Skeletal muscle tissue (tissue), 4 donors: ENCODE data around the gene CRTC3. TPM values are rescaled to one million over a fixed set of nuclear protein-coding genes. Genes with fewer than 3 reads are reported as not detected.
"Not testable (repeated sequence)": the region's sequence is repeated elsewhere in the genome, so short reads cannot be mapped to it uniquely, and the experiment has no call there.

Experiments used
- H3K27ac ChIP-seq: one replicate; pipeline ENCODE4 v1.7.0; 2013; ENCODE audit warnings: mild to moderate bottlenecking, low read depth, low read length, inconsistent platforms
- H3K27me3 ChIP-seq, 3 donors: one replicate each; pipeline ENCODE4 v1.7.0; 2013; ENCODE audit warnings: low read length in 3 of 3; ENCODE audit not compliant: control insufficient read depth in 3 of 3, insufficient read depth in 3 of 3
- H3K36me3 ChIP-seq, 3 donors: one replicate each; pipeline ENCODE4 v1.7.0; 2013; ENCODE audit warnings: low read length in 3 of 3; ENCODE audit not compliant: control insufficient read depth in 3 of 3, insufficient read depth in 3 of 3
- H3K4me1 ChIP-seq, 3 donors: one replicate each; pipeline ENCODE4 v1.7.0; 2013; ENCODE audit warnings: low read length in 3 of 3, mild to moderate bottlenecking in 3 of 3; ENCODE audit not compliant: control insufficient read depth in 3 of 3, insufficient read depth in 3 of 3
- H3K4me3 ChIP-seq, 3 donors: one replicate each; pipeline ENCODE4 v1.7.0; 2013; ENCODE audit warnings: low read length in 3 of 3
- H3K9ac ChIP-seq, 3 donors: one replicate each; pipeline ENCODE4 v1.7.0; 2013; ENCODE audit warnings: low read length in 3 of 3, mild to moderate bottlenecking in 3 of 3, moderate library complexity in 2 of 3, low read depth in 1 of 3
- H3K9me3 ChIP-seq, 3 donors: one replicate each; pipeline ENCODE4 v1.7.0; 2013; ENCODE audit warnings: low read length in 3 of 3; ENCODE audit not compliant: control insufficient read depth in 3 of 3
- total RNA-seq: library from RNA; depleted of rRNA; stranded (reverse); fragments of >200 nt; gene quantifications from one replicate; pipeline ENCODE4 v1.2.3, GENCODE V29; 2014
- donor health status: Osteomylitis.

Gene CRTC3
- total RNA-seq, 1 donor from 2014 or later: 23.0 TPM

DNA sequence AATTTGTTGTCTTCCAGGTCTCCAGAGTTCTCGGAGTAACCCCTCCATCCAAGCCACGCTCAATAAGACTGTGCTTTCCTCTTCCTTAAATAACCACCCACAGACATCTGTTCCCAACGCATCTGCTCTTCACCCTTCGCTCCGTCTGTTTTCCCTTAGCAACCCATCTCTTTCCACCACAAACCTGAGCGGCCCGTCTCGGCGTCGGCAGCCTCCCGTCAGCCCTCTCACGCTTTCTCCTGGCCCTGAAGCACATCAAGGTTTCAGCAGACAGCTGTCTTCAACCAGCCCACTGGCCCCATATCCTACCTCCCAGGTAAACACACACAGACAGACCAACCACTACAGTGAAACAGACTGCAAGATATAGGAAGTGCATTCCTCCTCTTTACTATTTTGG, 99.5 kb downstream of the CRTC3 start:
- Histone ChIP-seq H3K9ac (no peak overlapping the region), H3K4me3 (no peak overlapping the region), H3K4me1 (peaks cover 6 to 9% (median 8%) of the 10 kb centered on the region in 3 donors), H3K9me3 (no peaks in the 10 kb centered on the region), H3K27ac (no peak overlapping the region), H3K27me3 (no peaks in the 10 kb centered on the region), H3K36me3 (peaks cover 39 to 68% (median 62%) of the 10 kb centered on the region in 3 donors)

DNA sequence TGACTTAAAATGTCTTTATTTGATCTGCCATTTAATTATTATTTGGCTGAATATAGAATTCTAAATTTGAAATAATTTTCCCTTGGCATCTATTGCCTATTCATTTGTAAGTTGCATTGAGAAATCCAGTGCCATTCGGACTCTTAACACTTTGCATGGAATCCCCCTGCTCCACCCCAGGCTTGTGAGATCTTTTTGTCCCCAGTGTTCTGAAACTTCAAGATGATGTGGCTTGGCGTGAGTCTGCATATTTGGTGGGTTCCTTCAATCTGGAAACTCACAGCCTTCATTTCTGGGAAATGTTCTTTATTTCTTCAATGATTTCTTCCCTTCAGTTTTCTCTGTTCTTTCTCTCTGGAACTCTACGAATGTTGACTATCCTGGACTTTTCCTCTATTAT, 103.6 kb downstream of the CRTC3 start:
- no peak overlapping the region for H3K4me3 ChIP-seq
- peaks cover 31 to 58% (median 56%) of the 10 kb centered on the region in 3 donors for H3K36me3 ChIP-seq
- no peaks in the 10 kb centered on the region for H3K4me1 ChIP-seq
- no peaks in the 10 kb centered on the region for H3K27me3 ChIP-seq
- H3K9me3 ChIP-seq: no peaks in the 10 kb centered on the region
- H3K27ac ChIP-seq: no peak overlapping the region
- H3K9ac ChIP-seq: no peak overlapping the region

DNA sequence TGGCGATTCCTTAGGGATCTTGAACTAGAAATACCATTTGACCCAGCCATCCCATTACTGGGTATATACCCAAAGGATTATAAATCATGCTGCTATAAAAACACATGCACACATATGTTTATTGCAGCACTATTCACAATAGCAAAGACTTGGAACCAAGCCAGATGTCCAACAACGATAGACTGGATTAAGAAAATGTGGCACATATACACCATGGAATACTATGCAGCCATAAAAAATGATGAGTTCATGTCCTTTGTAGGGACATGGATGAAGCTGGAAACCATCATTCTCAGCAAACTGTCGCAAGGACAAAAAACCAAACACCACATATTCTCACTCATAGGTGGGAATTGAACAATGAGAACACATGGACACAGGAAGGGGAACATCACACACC, 107.3 kb downstream of the CRTC3 start:
- not testable (repeated sequence) for H3K27me3 ChIP-seq, H3K9ac ChIP-seq, H3K9me3 ChIP-seq, H3K27ac ChIP-seq, H3K4me1 ChIP-seq, H3K4me3 ChIP-seq
- H3K36me3 ChIP-seq: peaks cover 24 to 49% (median 49%) of the 10 kb centered on the region in 3 donors

DNA sequence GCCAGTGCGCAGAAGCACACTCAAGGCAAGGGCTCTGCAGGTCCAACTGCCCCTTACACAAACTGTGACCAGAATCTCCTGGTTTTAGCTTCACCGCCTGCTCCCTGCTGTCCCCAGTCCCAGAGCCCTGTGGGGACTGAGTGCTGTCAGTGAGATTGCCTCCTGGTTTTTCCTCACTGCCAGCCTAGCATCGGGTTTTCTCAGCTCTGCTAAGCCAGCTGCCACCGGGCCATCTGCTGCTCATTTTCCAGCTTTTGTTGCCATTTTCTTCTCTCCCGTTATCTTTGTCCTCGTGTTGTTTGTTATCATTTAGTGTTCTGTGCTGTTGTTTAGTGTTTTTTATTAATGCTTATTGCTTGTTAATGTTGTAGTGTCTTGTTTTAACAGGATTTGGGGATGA, 108.0 kb downstream of the CRTC3 start:
- Histone ChIP-seq H3K27me3 (no peaks in the 10 kb centered on the region), H3K9ac (peak overlapping the region in 1 of 3 donors; percentile 25), H3K36me3 (peaks cover 29 to 50% (median 49%) of the 10 kb centered on the region in 3 donors), H3K4me1 (no peaks in the 10 kb centered on the region), H3K4me3 (no peak overlapping the region), H3K27ac (no peak overlapping the region), H3K9me3 (no peaks in the 10 kb centered on the region)

DNA sequence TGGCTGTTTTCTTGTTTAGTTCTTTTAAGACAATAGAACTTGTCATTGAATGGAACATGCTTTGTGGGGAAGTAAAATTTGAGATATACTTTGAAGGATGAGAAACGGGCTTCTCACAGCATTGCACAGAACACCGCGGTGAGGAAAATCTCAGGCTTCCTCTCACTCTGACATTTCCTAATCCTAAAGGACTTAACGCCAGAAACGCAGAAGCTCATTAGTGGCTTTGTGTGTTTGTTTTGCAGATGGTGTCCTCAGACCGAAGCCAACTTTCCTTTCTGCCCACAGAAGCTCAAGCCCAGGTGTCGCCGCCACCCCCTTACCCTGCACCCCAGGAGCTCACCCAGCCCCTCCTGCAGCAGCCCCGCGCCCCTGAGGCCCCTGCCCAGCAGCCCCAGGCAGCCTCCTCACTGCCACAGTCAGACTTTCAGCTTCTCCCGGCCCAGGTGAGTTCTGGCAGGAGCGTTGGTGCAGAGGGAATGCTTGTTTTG, 108.5 kb downstream of the CRTC3 start:
- Histone ChIP-seq H3K4me3 (no peak overlapping the region), H3K36me3 (peaks cover 32 to 54% (median 51%) of the 10 kb centered on the region in 3 donors), H3K9me3 (no peaks in the 10 kb centered on the region), H3K27me3 (no peaks in the 10 kb centered on the region), H3K9ac (no peak overlapping the region), H3K27ac (no peak overlapping the region), H3K4me1 (no peaks in the 10 kb centered on the region)

DNA sequence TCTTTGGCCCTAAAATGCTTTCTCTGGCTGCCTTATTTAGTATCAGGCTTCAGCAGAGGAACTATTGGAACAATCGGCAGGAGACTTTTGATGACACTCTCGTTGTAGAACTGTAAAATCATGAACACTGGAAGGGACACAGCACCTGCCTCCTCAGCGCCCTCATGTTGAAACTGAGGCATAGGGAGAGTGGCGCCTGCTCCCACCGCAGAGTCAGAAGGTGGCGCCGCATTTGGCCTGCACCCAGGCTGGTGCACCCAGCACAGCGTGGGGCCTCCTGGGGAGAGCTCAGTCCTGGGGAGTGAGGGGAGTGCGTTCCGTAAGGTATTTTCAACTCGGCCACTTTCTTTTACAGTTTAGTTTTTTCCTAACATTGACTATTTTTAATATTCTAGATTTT, 109.2 kb downstream of the CRTC3 start:
- no peaks in the 10 kb centered on the region for H3K27me3 ChIP-seq
- H3K36me3 ChIP-seq: peaks cover 37 to 57% (median 52%) of the 10 kb centered on the region in 3 donors
- no peak overlapping the region for H3K4me3 ChIP-seq
- H3K9me3 ChIP-seq: peaks cover 0 to 4% (median 2%) of the 10 kb centered on the region in 3 donors
- no peaks in the 10 kb centered on the region for H3K4me1 ChIP-seq
- H3K9ac ChIP-seq: no peak overlapping the region
- H3K27ac ChIP-seq: no peak overlapping the region

DNA sequence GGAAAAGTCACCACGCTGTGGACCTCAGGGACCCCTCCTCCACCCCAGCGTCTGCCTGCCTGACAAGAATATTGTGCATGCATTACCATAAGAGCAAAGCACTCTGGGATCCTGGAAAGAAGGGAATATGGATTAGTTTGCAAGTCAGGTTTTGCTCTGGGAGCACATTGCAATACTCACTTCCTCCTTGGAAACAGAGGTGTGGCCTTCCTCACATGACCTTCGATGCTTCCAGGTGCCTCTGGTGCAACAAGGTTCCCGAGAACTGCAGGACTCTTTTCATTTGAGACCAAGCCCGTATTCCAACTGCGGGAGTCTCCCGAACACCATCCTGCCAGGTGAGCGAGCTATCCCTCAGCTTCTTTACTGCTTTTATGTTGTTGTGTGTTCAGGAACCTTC, 111.1 kb downstream of the CRTC3 start:
- Histone ChIP-seq H3K9me3 (peaks cover 0 to 4% (median 2%) of the 10 kb centered on the region in 3 donors), H3K27me3 (no peaks in the 10 kb centered on the region), H3K4me3 (no peak overlapping the region), H3K36me3 (peaks cover 37 to 54% (median 52%) of the 10 kb centered on the region in 3 donors), H3K27ac (no peak overlapping the region), H3K4me1 (no peaks in the 10 kb centered on the region), H3K9ac (no peak overlapping the region)

DNA sequence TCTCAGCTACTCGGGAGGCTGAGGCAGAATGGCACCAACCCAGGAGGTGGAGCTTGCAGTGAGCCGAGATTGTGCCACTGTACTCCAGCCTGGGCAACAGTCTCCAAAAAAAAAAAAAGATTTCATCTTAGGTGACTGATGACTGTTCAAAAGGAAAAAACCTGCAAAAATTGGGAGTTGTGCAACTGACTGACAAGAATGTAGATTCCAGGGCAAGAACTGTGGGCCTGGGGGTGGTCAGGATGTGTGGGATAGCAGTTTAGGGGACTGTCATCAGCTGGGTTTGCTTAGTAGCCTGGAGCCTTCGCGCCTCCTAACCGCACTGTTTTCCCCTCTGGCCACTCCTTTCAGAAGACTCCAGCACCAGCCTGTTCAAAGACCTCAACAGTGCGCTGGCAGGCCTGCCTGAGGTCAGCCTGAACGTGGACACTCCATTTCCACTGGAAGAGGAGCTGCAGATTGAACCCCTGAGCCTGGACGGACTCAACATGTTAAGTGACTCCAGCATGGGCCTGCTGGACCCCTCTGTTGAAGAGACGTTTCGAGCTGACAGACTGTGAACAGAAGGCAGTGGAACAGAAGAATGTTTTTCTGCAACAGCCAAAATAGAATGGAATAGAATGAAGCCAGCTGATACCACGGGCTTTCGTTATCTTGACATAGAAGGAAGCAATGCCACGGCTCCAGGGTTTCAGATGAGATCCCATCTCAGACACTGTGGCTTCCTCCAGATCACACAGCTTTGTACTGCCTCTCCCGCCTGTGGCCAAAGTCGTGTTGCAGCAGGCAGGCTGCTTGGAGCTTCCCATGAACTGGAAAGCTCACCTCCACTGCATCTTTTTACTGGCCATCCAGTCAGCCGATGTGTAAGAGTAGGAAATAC, 112.1 kb downstream of the CRTC3 start:
- H3K9ac ChIP-seq: no peak overlapping the region
- H3K9me3 ChIP-seq: peaks cover 0 to 4% (median 2%) of the 10 kb centered on the region in 3 donors
- H3K27ac ChIP-seq: no peak overlapping the region
- no peaks in the 10 kb centered on the region for H3K27me3 ChIP-seq
- peaks cover 37 to 54% (median 52%) of the 10 kb centered on the region in 3 donors for H3K36me3 ChIP-seq
- H3K4me1 ChIP-seq: no peaks in the 10 kb centered on the region
- H3K4me3 ChIP-seq: no peak overlapping the region

DNA sequence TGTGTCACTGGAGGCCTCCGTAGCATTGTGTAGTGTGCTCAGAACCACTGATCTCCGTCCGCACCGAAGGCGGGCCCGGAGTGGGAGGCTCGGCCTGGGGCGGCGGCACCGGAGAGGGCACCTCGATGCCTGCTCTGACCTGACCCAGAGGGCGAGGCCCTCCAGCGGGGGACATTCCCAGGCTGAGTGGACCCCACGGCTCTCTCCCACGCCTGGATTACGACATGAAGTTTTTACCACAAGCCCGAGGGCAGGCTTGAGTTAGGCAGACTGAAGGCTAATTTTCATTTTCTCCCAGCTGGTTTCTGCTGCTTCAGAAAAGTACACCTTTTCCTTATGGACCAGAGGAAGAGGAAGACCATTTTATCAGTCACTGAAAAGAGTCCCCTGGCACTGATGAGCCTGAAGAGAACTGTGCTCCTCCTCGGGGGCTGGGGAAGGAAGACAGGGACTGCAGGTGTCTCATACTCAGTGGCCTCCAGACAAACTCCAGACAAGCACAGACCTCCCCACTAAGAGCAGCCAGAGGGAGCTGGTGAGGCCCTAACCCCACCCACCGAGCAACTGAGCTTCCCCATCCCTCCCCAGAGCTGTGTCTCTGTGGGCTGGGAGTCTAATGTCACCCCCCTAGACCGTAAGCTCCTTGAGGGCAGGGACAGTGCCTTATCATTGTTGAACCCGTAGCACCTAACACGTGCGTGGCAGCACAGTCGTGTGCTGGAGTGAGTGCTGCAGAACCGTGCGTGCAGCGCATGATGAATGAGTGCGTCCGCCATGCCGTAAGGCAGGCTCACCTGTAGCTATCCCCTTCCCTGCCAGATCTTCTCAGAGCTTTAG, 113.0 kb downstream of the CRTC3 start:
- Histone ChIP-seq H3K27ac (no peak overlapping the region), H3K36me3 (peaks cover 37 to 54% (median 50%) of the 10 kb centered on the region in 3 donors), H3K4me3 (no peak overlapping the region), H3K9me3 (peaks cover 0 to 4% (median 2%) of the 10 kb centered on the region in 3 donors), H3K4me1 (no peaks in the 10 kb centered on the region), H3K9ac (no peak overlapping the region), H3K27me3 (no peaks in the 10 kb centered on the region)

DNA sequence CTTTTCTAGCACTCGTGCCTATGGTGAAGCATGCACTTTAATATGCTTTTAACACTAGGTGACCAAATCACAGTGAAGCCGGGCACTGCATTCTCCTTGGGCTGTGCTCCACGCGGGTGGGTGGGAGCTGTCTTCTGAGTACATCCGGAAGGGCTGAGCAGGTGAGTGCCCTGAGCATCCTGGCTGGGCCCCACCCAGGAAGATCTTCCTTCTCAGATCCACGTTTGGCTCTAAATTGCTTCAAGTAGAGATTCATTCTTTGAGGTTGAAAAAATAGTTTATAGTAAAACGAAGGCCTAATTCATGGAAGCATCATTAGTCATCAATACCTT, 113.5 kb downstream of the CRTC3 start:
- Histone ChIP-seq H3K27ac (no peak overlapping the region), H3K4me3 (no peak overlapping the region), H3K4me1 (peaks cover 2 to 3% (median 3%) of the 10 kb centered on the region in 3 donors), H3K9ac (no peak overlapping the region), H3K36me3 (peaks cover 37 to 52% (median 46%) of the 10 kb centered on the region in 3 donors), H3K27me3 (no peaks in the 10 kb centered on the region), H3K9me3 (peaks cover 0 to 4% (median 2%) of the 10 kb centered on the region in 3 donors)
